SK-N-SH (cell line): ENCODE results near the gene ORC3. TPM values are rescaled to one million over a fixed set of nuclear protein-coding genes. Genes with fewer than 3 reads are reported as not detected.

ENCODE experiments used
- CTCF ChIA-PET: fragments of 300-600, 350-600 bp; formaldehyde crosslinking; extraction: SDS; loops from one replicate; lab custom pipeline; 2021; lab: Yijun Ruan, JAX
- POLR2A ChIA-PET: fragments of 350-600 bp; sonication (Branson Sonifier 250); formaldehyde crosslinking; extraction: SDS; loops from one replicate; lab custom pipeline; 2020; ENCODE audit warnings: antibody characterized with exemption, inconsistent platforms; lab: Yijun Ruan, JAX
- DNase-seq: peaks from one replicate; pipeline ENCODE4 v3.0.0; 2012
- H2AFZ ChIP-seq: fragments of 200-600 bp; sonication (generic); 2 replicates; pipeline ENCODE4 v1.8.1; 2016; ENCODE audit warnings: antibody characterized with exemption, mild to moderate bottlenecking, low read depth
- H3F3A ChIP-seq: fragments of 200-600 bp; sonication (generic); replicated peaks from 2 replicates; pipeline ENCODE3; 2016; ENCODE audit warnings: antibody characterized with exemption, mild to moderate bottlenecking; ENCODE audit not compliant: insufficient read depth
- H3K27ac ChIP-seq, 2 experiments: fragments of 200-500 bp in 1 of 2; fragments of 200-600 bp in 1 of 2; sonication (Bioruptor generic) in 1 of 2; sonication (generic), shearing (Covaris generic) in 1 of 2; 2 replicates each; pipeline versions ENCODE4 v1.5.1 to v1.6.1; 2014 to 2016; ENCODE audit warnings: low read depth in 2 of 2, inconsistent platforms in 1 of 2, low read length in 1 of 2, mild to moderate bottlenecking in 1 of 2, mixed read lengths in 1 of 2
- H3K27me3 ChIP-seq: fragments of 200-600 bp; sonication (generic), shearing (Covaris generic); 2 replicates; pipeline ENCODE4 v1.6.1; 2016; ENCODE audit warnings: mixed run types; ENCODE audit not compliant: insufficient read depth
- H3K36me3 ChIP-seq, 2 experiments: fragments of 200-500 bp in 1 of 2; fragments of 200-600 bp in 1 of 2; sonication (Bioruptor generic) in 1 of 2; sonication (generic) in 1 of 2; replicated peaks in 1 of 2; 2 replicates each; pipeline versions ENCODE3 to v1.5.1; 2014 to 2016; ENCODE audit warnings: low read length in 1 of 2, mild to moderate bottlenecking in 1 of 2; ENCODE audit not compliant: insufficient read depth in 2 of 2, control insufficient read depth in 1 of 2
- H3K4me1 ChIP-seq, 2 experiments: fragments of 200-500 bp in 1 of 2; fragments of 200-600 bp in 1 of 2; sonication (Bioruptor generic) in 1 of 2; sonication (generic), shearing (Covaris generic) in 1 of 2; 2 replicates each; pipeline versions ENCODE4 v1.5.1 to v1.6.1; 2014 to 2016; ENCODE audit warnings: low read depth in 1 of 2, low read length in 1 of 2, mixed run types in 1 of 2; ENCODE audit not compliant: insufficient read depth in 2 of 2, control insufficient read depth in 1 of 2
- H3K4me2 ChIP-seq: fragments of 200-600 bp; sonication (generic), shearing (Covaris generic); 2 replicates; pipeline ENCODE4 v1.6.1; 2017; ENCODE audit warnings: mixed run types
- H3K4me3 ChIP-seq, 2 experiments: fragments of 200-500 bp in 1 of 2; fragments of 200-600 bp in 1 of 2; sonication (Bioruptor generic) in 1 of 2; sonication (generic), shearing (Covaris generic) in 1 of 2; 2 replicates each; pipeline versions ENCODE4 v1.5.1 to v1.8.1; 2014 to 2016; ENCODE audit warnings: low read depth in 2 of 2, inconsistent platforms in 1 of 2, low read length in 1 of 2, mild to moderate bottlenecking in 1 of 2, mixed read lengths in 1 of 2, moderate library complexity in 1 of 2
- H3K79me2 ChIP-seq: fragments of 200-600 bp; sonication (generic); 2 replicates; pipeline ENCODE4 v1.8.1; 2017; ENCODE audit warnings: mild to moderate bottlenecking; ENCODE audit not compliant: insufficient read depth
- H3K9ac ChIP-seq: fragments of 200-600 bp; sonication (generic); 2 replicates; pipeline ENCODE4 v1.6.1; 2017; ENCODE audit warnings: mixed run types
- H3K9me2 ChIP-seq: fragments of 200-600 bp; sonication (generic); 2 replicates; pipeline ENCODE4 v1.6.1; 2017; ENCODE audit warnings: mixed run types
- H3K9me3 ChIP-seq: fragments of 200-600 bp; sonication (generic); 2 replicates; pipeline ENCODE4 v1.6.1; 2017; ENCODE audit warnings: mixed run types, mild to moderate bottlenecking, moderate library complexity
- H4K20me1 ChIP-seq: fragments of 200-600 bp; sonication (generic); 2 replicates; pipeline ENCODE4 v1.6.1; 2017; ENCODE audit warnings: mild to moderate bottlenecking, mixed run types; ENCODE audit not compliant: insufficient read depth
- ELF1 ChIP-seq: IDR thresholded peaks from 2 replicates; pipeline ENCODE4 v1.4.0; 2012
- GABPA ChIP-seq: IDR thresholded peaks from 2 replicates; pipeline ENCODE4 v1.4.0; 2012; ENCODE audit warnings: low read depth, mild to moderate bottlenecking
- MEF2A ChIP-seq: IDR thresholded peaks from 2 replicates; pipeline ENCODE4 v1.4.0; 2012; ENCODE audit warnings: low read depth, borderline replicate concordance
- MXI1 ChIP-seq: IDR thresholded peaks from 2 replicates; pipeline ENCODE4 v1.6.1; 2012; ENCODE audit warnings: mild to moderate bottlenecking, low read depth, low read length, improper control_type of control experiment
- RFX5 ChIP-seq: IDR thresholded peaks from 2 replicates; pipeline ENCODE4 v1.6.1; 2012; ENCODE audit warnings: mild to moderate bottlenecking, improper control_type of control experiment, low read length
- RXRA ChIP-seq: IDR thresholded peaks from 2 replicates; pipeline ENCODE4 v1.4.0; 2012; ENCODE audit warnings: low read depth, mild to moderate bottlenecking, borderline replicate concordance
- SIN3A ChIP-seq: IDR thresholded peaks from 2 replicates; pipeline ENCODE4 v1.6.1; 2012; ENCODE audit warnings: low read depth, mild to moderate bottlenecking, low read length, moderate library complexity, borderline replicate concordance
- TEAD4 ChIP-seq: IDR thresholded peaks from 2 replicates; pipeline ENCODE4 v1.4.0; 2012; ENCODE audit warnings: mild to moderate bottlenecking, borderline replicate concordance; ENCODE audit not compliant: insufficient read depth
- YY1 ChIP-seq: IDR thresholded peaks from 2 replicates; pipeline ENCODE4 v1.4.0; 2012; ENCODE audit warnings: low read depth, mild to moderate bottlenecking
- polyA plus RNA-seq, 3 experiments: library from polyadenylated mRNA; depleted of rRNA; stranded (reverse); fragments of >200 nt; gene quantifications; 2 replicates each; pipeline ENCODE4 v1.2.3, GENCODE V29; 2012
- TF ChIP-seq, protein P1 (sequence below): IDR thresholded peaks from 2 replicates; pipeline ENCODE4 v1.4.0; 2012; ENCODE audit warnings: low read depth, borderline replicate concordance
- TF ChIP-seq, protein P2 (sequence below): IDR thresholded peaks from 2 replicates; pipeline ENCODE4 v1.4.0; 2012; ENCODE audit warnings: low read depth, borderline replicate concordance
- TF ChIP-seq, protein P3 (sequence below): IDR thresholded peaks from 2 replicates; pipeline ENCODE4 v1.6.1; 2012; ENCODE audit warnings: mild to moderate bottlenecking, low read depth, low read length, moderate library complexity
- TF ChIP-seq, protein P4 (sequence below): fragments of 150-350 bp; IDR thresholded peaks from 2 replicates; pipeline ENCODE4 v1.6.1; 2016; ENCODE audit warnings: mild to moderate bottlenecking, low read depth, low read length

ORC3 gene
- polyA plus RNA-seq, 1 of the 3 experiments (the other 2 are of a cell fraction): 13.3 TPM

DNA sequence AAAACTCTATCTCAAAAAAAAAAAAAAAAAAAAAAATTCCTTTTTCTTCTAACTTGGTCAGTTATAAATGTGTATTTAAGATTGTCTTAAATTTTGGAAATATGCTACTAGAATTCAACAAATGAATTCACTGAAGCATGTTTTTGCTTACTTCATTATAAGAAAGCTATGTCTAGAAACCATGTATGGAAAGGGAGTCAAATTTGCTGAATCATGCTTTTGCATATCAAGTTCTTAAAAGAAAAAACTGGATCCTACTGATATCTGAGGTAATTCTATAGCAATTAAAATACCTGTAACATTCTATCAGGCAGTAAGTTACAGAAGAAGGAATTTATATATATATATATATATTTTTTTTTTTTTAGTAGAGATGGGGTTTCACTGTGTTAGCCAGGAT lies 84.4 kb downstream of the ORC3 start:
- POLR2A ChIA-PET: no interaction called here
- H3K4me2 ChIP-seq: no peak overlapping the region
- H3K79me2 ChIP-seq: peaks cover 39% of the 10 kb centered on the region; the same call in 1 of the 2 replicates
- no peaks in the 10 kb centered on the region for H3K4me1 ChIP-seq
- H3K27me3 ChIP-seq: no peaks in the 10 kb centered on the region
- H3K27ac ChIP-seq: no peak overlapping the region
- H3K4me3 ChIP-seq: no peak overlapping the region
- peaks cover 47 to 64% of the 10 kb centered on the region in 2 experiments for H3K36me3 ChIP-seq
- no peaks in the 10 kb centered on the region for H3K9me2 ChIP-seq
- peaks cover 20% of the 10 kb centered on the region for H3F3A ChIP-seq
- TF ChIP-seq, protein P1, sequence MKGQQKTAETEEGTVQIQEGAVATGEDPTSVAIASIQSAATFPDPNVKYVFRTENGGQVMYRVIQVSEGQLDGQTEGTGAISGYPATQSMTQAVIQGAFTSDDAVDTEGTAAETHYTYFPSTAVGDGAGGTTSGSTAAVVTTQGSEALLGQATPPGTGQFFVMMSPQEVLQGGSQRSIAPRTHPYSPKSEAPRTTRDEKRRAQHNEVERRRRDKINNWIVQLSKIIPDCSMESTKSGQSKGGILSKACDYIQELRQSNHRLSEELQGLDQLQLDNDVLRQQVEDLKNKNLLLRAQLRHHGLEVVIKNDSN: no peak
- TF ChIP-seq, protein P2, sequence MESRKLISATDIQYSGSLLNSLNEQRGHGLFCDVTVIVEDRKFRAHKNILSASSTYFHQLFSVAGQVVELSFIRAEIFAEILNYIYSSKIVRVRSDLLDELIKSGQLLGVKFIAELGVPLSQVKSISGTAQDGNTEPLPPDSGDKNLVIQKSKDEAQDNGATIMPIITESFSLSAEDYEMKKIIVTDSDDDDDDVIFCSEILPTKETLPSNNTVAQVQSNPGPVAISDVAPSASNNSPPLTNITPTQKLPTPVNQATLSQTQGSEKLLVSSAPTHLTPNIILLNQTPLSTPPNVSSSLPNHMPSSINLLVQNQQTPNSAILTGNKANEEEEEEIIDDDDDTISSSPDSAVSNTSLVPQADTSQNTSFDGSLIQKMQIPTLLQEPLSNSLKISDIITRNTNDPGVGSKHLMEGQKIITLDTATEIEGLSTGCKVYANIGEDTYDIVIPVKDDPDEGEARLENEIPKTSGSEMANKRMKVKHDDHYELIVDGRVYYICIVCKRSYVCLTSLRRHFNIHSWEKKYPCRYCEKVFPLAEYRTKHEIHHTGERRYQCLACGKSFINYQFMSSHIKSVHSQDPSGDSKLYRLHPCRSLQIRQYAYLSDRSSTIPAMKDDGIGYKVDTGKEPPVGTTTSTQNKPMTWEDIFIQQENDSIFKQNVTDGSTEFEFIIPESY: no peak
- TF ChIP-seq MEF2A: no peak
- no peak for TF ChIP-seq RXRA
- TF ChIP-seq, protein P3, sequence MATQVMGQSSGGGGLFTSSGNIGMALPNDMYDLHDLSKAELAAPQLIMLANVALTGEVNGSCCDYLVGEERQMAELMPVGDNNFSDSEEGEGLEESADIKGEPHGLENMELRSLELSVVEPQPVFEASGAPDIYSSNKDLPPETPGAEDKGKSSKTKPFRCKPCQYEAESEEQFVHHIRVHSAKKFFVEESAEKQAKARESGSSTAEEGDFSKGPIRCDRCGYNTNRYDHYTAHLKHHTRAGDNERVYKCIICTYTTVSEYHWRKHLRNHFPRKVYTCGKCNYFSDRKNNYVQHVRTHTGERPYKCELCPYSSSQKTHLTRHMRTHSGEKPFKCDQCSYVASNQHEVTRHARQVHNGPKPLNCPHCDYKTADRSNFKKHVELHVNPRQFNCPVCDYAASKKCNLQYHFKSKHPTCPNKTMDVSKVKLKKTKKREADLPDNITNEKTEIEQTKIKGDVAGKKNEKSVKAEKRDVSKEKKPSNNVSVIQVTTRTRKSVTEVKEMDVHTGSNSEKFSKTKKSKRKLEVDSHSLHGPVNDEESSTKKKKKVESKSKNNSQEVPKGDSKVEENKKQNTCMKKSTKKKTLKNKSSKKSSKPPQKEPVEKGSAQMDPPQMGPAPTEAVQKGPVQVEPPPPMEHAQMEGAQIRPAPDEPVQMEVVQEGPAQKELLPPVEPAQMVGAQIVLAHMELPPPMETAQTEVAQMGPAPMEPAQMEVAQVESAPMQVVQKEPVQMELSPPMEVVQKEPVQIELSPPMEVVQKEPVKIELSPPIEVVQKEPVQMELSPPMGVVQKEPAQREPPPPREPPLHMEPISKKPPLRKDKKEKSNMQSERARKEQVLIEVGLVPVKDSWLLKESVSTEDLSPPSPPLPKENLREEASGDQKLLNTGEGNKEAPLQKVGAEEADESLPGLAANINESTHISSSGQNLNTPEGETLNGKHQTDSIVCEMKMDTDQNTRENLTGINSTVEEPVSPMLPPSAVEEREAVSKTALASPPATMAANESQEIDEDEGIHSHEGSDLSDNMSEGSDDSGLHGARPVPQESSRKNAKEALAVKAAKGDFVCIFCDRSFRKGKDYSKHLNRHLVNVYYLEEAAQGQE: no peak
- no peak for TF ChIP-seq YY1
- TF ChIP-seq ELF1: no peak
- no peak for TF ChIP-seq TEAD4
- no peak for TF ChIP-seq MXI1
- TF ChIP-seq, protein P4, sequence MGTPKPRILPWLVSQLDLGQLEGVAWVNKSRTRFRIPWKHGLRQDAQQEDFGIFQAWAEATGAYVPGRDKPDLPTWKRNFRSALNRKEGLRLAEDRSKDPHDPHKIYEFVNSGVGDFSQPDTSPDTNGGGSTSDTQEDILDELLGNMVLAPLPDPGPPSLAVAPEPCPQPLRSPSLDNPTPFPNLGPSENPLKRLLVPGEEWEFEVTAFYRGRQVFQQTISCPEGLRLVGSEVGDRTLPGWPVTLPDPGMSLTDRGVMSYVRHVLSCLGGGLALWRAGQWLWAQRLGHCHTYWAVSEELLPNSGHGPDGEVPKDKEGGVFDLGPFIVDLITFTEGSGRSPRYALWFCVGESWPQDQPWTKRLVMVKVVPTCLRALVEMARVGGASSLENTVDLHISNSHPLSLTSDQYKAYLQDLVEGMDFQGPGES: no peak
- TF ChIP-seq RFX5: no peak
- no peak for TF ChIP-seq GABPA
- no peak for TF ChIP-seq SIN3A
- H2AFZ ChIP-seq: no peak overlapping the region
- DNase-seq: no peak
- peaks cover 12% of the 10 kb centered on the region for H4K20me1 ChIP-seq
- no peaks in the 10 kb centered on the region for H3K9me3 ChIP-seq
- CTCF ChIA-PET: no interaction called here
- H3K9ac ChIP-seq: no peak overlapping the region
